ENCODE results near the gene ADAMTSL1. TPM values are rescaled to one million over a fixed set of nuclear protein-coding genes. Genes with fewer than 3 reads are reported as not detected.

Gene ADAMTSL1
- total RNA-seq, 1 experiment from 2014 or later, result not detected

- Mint-ChIP-seq H3K27me3 (ENCODE audit: unreplicated experiment) (peaks cover 13% of the 10 kb centered on the region), H3K4me1 (ENCODE audit: low read depth, unreplicated experiment) (peaks cover 7% of the 10 kb centered on the region), H3K4me3 (ENCODE audit: low read depth, unreplicated experiment) (no peak overlapping the region), H3K36me3 (ENCODE audit: insufficient read depth, unreplicated experiment) (no peaks in the 10 kb centered on the region), H3K27ac (ENCODE audit: unreplicated experiment) (no peak overlapping the region), H3K9me3 (ENCODE audit: low read depth, unreplicated experiment) (peaks cover 3% of the 10 kb centered on the region)
- no peak for TF ChIP-seq CTCF (IDR thresholded peaks at IDR 0.05; ENCODE audit: unreplicated experiment)
- CTCF ChIA-PET, result interaction anchor here (1.2 kb wide), 1 partner anchor 9 kb away, joined by 3 read pairs; no protein-coding TSS in a partner anchor
- peak; percentile 4 for DNase-seq
- intact Hi-C loops (cut with micrococcal nuclease; ENCODE audit: unreplicated experiment), result no loop called here
- BruUV-seq (replicated peaks), result no TSS peak
These were observed 158.9 kb downstream of the ADAMTSL1 start for GRCh38 chr9:18632632-18633403.

GRCh38 chr9:18636781-18637180 is 162.8 kb downstream of the ADAMTSL1 start:
- TF ChIP-seq CTCF (IDR thresholded peaks at IDR 0.05; ENCODE audit: unreplicated experiment), result no peak
- no TSS peak for BruUV-seq (replicated peaks)
- Mint-ChIP-seq H3K27ac (ENCODE audit: unreplicated experiment) (no peak overlapping the region), H3K36me3 (ENCODE audit: insufficient read depth, unreplicated experiment) (no peaks in the 10 kb centered on the region), H3K4me1 (ENCODE audit: low read depth, unreplicated experiment) (peaks cover 7% of the 10 kb centered on the region), H3K27me3 (ENCODE audit: unreplicated experiment) (peaks cover 17% of the 10 kb centered on the region), H3K4me3 (ENCODE audit: low read depth, unreplicated experiment) (no peak overlapping the region), H3K9me3 (ENCODE audit: low read depth, unreplicated experiment) (peaks cover 3% of the 10 kb centered on the region)
- DNase-seq, result no peak
- CTCF ChIA-PET, result no interaction called here
- intact Hi-C loops (cut with micrococcal nuclease; ENCODE audit: unreplicated experiment), result no loop called here

GRCh38 chr9:18638371-18639249 is 164.7 kb downstream of the ADAMTSL1 start:
- no peak overlapping the region for H3K4me3 Mint-ChIP-seq (ENCODE audit: low read depth, unreplicated experiment)
- no TSS peak for BruUV-seq (replicated peaks)
- H3K9me3 Mint-ChIP-seq (ENCODE audit: low read depth, unreplicated experiment), result peaks cover 3% of the 10 kb centered on the region
- no peak overlapping the region for H3K27ac Mint-ChIP-seq (ENCODE audit: unreplicated experiment)
- H3K36me3 Mint-ChIP-seq (ENCODE audit: insufficient read depth, unreplicated experiment), result no peaks in the 10 kb centered on the region
- CTCF ChIA-PET, result no interaction called here
- intact Hi-C loops (cut with micrococcal nuclease; ENCODE audit: unreplicated experiment), result no loop called here
- no peak for TF ChIP-seq CTCF (IDR thresholded peaks at IDR 0.05; ENCODE audit: unreplicated experiment)
- H3K4me1 Mint-ChIP-seq (ENCODE audit: low read depth, unreplicated experiment), result no peaks in the 10 kb centered on the region
- no peak for DNase-seq
- peaks cover 17% of the 10 kb centered on the region for H3K27me3 Mint-ChIP-seq (ENCODE audit: unreplicated experiment)

- CTCF ChIA-PET, result no interaction called here
- H3K4me3 Mint-ChIP-seq (ENCODE audit: low read depth, unreplicated experiment), result no peak overlapping the region
- BruUV-seq (replicated peaks), result no TSS peak
- no peak overlapping the region for H3K27ac Mint-ChIP-seq (ENCODE audit: unreplicated experiment)
- H3K36me3 Mint-ChIP-seq (ENCODE audit: insufficient read depth, unreplicated experiment), result no peaks in the 10 kb centered on the region
- no peak for TF ChIP-seq CTCF (IDR thresholded peaks at IDR 0.05; ENCODE audit: unreplicated experiment)
- peaks cover 17% of the 10 kb centered on the region for H3K27me3 Mint-ChIP-seq (ENCODE audit: unreplicated experiment)
- no peaks in the 10 kb centered on the region for H3K4me1 Mint-ChIP-seq (ENCODE audit: low read depth, unreplicated experiment)
- intact Hi-C loops (cut with micrococcal nuclease; ENCODE audit: unreplicated experiment), result no loop called here
- H3K9me3 Mint-ChIP-seq (ENCODE audit: low read depth, unreplicated experiment), result peaks cover 3% of the 10 kb centered on the region
- no peak for DNase-seq
These were observed 166.0 kb downstream of the ADAMTSL1 start for GRCh38 chr9:18639911-18640310.
